Type B pancreatic cell (in vitro differentiated cells): ENCODE results near the gene BEND3. TPM values are rescaled to one million over a fixed set of nuclear protein-coding genes. Genes with fewer than 3 reads are reported as not detected.
"Not testable (repeated sequence)": the region's sequence is repeated elsewhere in the genome, so short reads cannot be mapped to it uniquely, and the experiment has no call there.

ENCODE experiments used
- DNase-seq: peaks from one replicate; pipeline ENCODE4 v3.0.0; 2021; ENCODE audit warnings: mixed read lengths; ENCODE audit not compliant: unreplicated experiment; ENCODE audit errors: extremely low spot score
- H3K27ac Mint-ChIP-seq: 2 replicates; pipeline ENCODE4 v1.8.0; 2021; ENCODE audit warnings: mild to moderate bottlenecking, mixed read lengths
- H3K27me3 Mint-ChIP-seq: 2 replicates; pipeline ENCODE4 v1.8.0; 2021; ENCODE audit warnings: mixed read lengths
- H3K36me3 Mint-ChIP-seq: 2 replicates; pipeline ENCODE4 v1.8.0; 2021; ENCODE audit warnings: mixed read lengths
- H3K4me1 Mint-ChIP-seq: one replicate; pipeline ENCODE4 v1.8.0; 2021; ENCODE audit warnings: mixed read lengths; ENCODE audit not compliant: unreplicated experiment
- H3K4me3 Mint-ChIP-seq: 2 replicates; pipeline ENCODE4 v1.8.0; 2021; ENCODE audit warnings: mild to moderate bottlenecking, mixed read lengths
- H3K9me3 Mint-ChIP-seq: 2 replicates; pipeline ENCODE4 v1.8.0; 2021; ENCODE audit warnings: mixed read lengths
- CTCF ChIP-seq: fragments of 200-600 bp; sonication (generic); conservative IDR thresholded peaks from 2 replicates; pipeline ENCODE4 v1.5.0; 2021; ENCODE audit warnings: antibody characterized with exemption, mild to moderate bottlenecking
- total RNA-seq: library from RNA; stranded (reverse); gene quantifications from 2 replicates; pipeline ENCODE4 v1.2.1, GENCODE V29; 2021; ENCODE audit warnings: low replicate concordance

Gene BEND3
- total RNA-seq, 1 donor from 2014 or later, result 14.4 TPM

GRCh38 chr6:107154131-107154800 lies 39.0 kb upstream of the BEND3 start:
- peaks cover 3% of the 10 kb centered on the region for H3K36me3 Mint-ChIP-seq
- TF ChIP-seq CTCF, result no peak
- H3K9me3 Mint-ChIP-seq, result no peaks in the 10 kb centered on the region
- H3K27ac Mint-ChIP-seq, result peak overlapping the region; percentile 69
- peak overlapping the region; percentile 46 for H3K4me3 Mint-ChIP-seq
- no peaks in the 10 kb centered on the region for H3K27me3 Mint-ChIP-seq
- peaks cover 48% of the 10 kb centered on the region for H3K4me1 Mint-ChIP-seq
- DNase-seq, result no peak

GRCh38 chr6:107152638-107153430 lies 37.5 kb upstream of the BEND3 start:
- Mint-ChIP-seq H3K4me1 (peaks cover 48% of the 10 kb centered on the region), H3K9me3 (no peaks in the 10 kb centered on the region), H3K27me3 (no peaks in the 10 kb centered on the region), H3K36me3 (peaks cover 3% of the 10 kb centered on the region), H3K27ac (peak overlapping the region; percentile 73), H3K4me3 (peak overlapping the region; percentile 41)
- DNase-seq, result no peak
- no peak for TF ChIP-seq CTCF

GRCh38 chr6:107144666-107145065 lies 29.4 kb upstream of the BEND3 start:
- Mint-ChIP-seq H3K9me3 (no peaks in the 10 kb centered on the region), H3K27me3 (no peaks in the 10 kb centered on the region), H3K4me1 (no peaks in the 10 kb centered on the region), H3K36me3 (no peaks in the 10 kb centered on the region), H3K27ac (no peak overlapping the region), H3K4me3 (no peak overlapping the region)
- no peak for DNase-seq
- TF ChIP-seq CTCF, result no peak

- no peaks in the 10 kb centered on the region for H3K36me3 Mint-ChIP-seq
- no peaks in the 10 kb centered on the region for H3K27me3 Mint-ChIP-seq
- no peak for TF ChIP-seq CTCF
- H3K27ac Mint-ChIP-seq, result no peak overlapping the region
- no peak for DNase-seq
- H3K4me1 Mint-ChIP-seq, result no peaks in the 10 kb centered on the region
- no peak overlapping the region for H3K4me3 Mint-ChIP-seq
- no peaks in the 10 kb centered on the region for H3K9me3 Mint-ChIP-seq
Measured at GRCh38 chr6:107144014-107144413, 28.7 kb upstream of the BEND3 start.

DNA sequence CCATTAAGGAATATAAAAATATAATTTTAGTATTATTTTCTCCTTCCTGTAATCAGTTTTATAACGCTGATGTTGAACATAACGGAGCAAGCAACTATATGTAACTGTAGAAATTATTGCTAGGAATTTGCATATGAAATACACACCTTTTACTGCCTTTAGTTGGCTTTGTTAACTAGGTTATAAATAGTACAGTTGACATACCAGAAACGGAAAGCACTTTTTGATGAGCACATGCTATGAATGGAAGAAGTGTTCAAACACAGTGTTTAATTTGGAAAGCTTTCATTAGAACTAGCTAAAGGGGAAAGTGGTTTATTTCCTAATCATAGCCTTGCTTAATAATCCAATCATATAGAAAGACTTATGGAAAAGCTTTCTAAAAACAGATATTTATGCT lies 25.3 kb upstream of the BEND3 start:
- no peaks in the 10 kb centered on the region for H3K4me1 Mint-ChIP-seq
- H3K27ac Mint-ChIP-seq, result no peak overlapping the region

GRCh38 chr6:107136324-107136723 lies 21.0 kb upstream of the BEND3 start:
- H3K27ac Mint-ChIP-seq, DNase-seq, H3K4me1 Mint-ChIP-seq, H3K9me3 Mint-ChIP-seq, H3K27me3 Mint-ChIP-seq, H3K4me3 Mint-ChIP-seq, H3K36me3 Mint-ChIP-seq: not testable (repeated sequence)

More for the DNA sequence above, 25.3 kb upstream of the BEND3 start:
- H3K36me3 Mint-ChIP-seq, result no peaks in the 10 kb centered on the region
- no peak for DNase-seq
- no peak overlapping the region for H3K4me3 Mint-ChIP-seq
- H3K9me3 Mint-ChIP-seq, result no peaks in the 10 kb centered on the region
- H3K27me3 Mint-ChIP-seq, result no peaks in the 10 kb centered on the region
- no peak for TF ChIP-seq CTCF

DNA sequence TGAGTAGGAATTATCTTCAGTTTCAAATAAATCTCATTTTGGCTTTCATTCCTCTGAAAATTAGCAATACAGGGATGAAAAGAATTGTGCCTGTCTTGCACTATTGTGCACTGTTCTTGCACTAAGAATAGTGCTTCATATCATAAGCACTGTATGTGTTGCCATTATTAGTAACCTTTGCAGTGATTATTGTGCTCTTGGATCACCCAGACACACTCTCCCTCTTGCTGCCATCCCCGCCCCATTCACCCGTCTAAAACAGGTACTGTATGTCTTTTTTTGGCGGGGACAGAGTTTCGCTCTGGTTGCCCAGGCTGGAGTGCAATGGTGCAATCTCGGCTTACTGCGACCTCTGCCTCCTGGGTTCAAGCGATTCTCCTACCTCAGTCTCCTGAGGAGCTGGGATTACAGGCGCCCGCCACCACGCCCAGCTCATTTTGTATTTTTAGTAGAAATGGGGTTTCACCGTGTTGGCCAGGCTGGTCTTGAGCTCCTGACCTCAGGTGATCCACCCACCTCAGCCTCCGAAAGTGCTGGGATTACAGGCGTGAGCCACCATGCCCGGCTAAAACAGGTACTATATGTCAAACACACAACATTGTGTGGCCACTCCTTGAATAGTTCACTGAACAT lies 19.8 kb upstream of the BEND3 start:
- DNase-seq, H3K4me1 Mint-ChIP-seq, H3K9me3 Mint-ChIP-seq, H3K27me3 Mint-ChIP-seq, H3K36me3 Mint-ChIP-seq, H3K4me3 Mint-ChIP-seq, H3K27ac Mint-ChIP-seq: not testable (repeated sequence)
